Myocyte (in vitro differentiated cells): ENCODE data around the gene TRNT1. TPM values are rescaled to one million over a fixed set of nuclear protein-coding genes. Genes with fewer than 3 reads are reported as not detected.

Experiments
- DNase-seq: peaks from one replicate; pipeline ENCODE4 v3.0.0-alpha.2; 2012; ENCODE audit warnings: low read depth
- polyA plus RNA-seq: library from polyadenylated mRNA; unstranded; fragments of >200 nt; gene quantifications from one replicate; pipeline ENCODE4 v1.2.1, GENCODE V29; 2012; ENCODE audit warnings: missing spikeins
- total RNA-seq: library from RNA; depleted of rRNA; stranded (reverse); fragments of >200 nt; gene quantifications from 2 replicates; pipeline ENCODE4 v1.2.3, GENCODE V29; 2014

Gene TRNT1
- total RNA-seq, result 22.9 and 26.1 TPM in 2 replicates
- polyA plus RNA-seq, result 12.5 TPM

- DNase-seq, result peak; percentile 95
These were observed at the start of gene TRNT1 for GRCh38 chr3:3126477-3127431. TSS of gene TRNT1 (plus strand) at chr3:3126940. CDS start at chr3:3129041, 2,101 bp downstream.

DNA sequence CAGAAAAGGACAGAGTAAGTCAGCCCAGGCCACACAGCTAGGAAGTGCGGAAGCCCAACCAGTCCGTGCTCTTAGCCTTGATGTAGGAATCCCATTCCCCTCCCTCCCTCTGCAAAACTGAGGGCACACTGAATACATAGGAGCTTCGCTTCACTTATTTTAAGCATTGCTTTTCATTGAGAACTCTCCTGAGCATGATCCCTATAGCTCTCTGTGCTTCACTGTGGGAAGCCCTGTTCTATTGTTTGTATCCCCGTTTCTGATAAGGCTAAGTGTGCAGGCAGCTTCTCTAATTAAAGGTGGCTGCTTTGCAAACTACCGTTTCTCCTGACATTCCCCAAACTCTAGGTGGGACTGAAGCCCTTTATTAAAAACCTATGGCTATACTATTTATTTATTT, 46.4 kb upstream of the TRNT1 start:
- DNase-seq, result no peak

- DNase-seq, result no peak
These were observed 45.1 kb upstream of the TRNT1 start for GRCh38 chr3:3081381-3082233.

GRCh38 chr3:3082234-3082924, 44.4 kb upstream of the TRNT1 start:
- DNase-seq, result no peak

DNA sequence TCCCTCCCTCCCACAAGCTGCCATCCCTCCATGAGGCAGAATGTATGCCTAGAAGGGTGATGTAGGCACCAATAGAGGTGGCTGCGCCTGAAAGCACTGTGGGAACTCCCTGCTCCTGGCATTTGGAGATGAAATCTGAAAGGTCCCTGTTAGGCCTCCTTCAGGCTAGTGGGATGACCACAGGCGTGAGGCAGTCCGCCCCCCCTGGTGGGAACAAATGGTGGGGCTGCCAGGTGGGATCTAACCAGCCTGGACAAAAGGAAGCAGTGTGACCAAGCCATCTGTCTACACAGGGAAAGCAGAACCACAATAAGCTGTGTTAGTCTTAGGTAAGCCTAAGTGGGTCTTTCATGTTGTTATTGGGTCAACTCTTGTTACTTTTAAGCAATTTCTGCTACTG, 41.9 kb upstream of the TRNT1 start:
- no peak for DNase-seq

DNA sequence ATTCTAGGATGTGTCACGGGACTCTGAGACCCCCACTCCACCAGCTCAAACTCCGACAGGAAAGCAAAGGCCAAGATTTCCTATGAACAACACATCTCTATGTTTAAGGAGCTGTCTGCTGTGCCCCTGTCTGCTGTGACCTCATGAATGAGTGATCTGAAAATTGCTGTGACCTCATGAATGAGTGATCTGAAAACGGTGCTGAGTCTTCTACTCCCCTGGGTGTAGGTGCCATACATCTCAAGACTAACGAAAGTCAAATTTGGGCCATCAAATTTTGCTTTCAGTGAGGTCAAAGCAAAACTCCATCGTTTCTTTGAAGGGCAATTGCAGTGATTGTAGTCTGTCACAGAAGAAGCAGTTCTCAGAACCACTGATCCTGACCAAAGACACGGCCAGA, 41.0 kb upstream of the TRNT1 start:
- no peak for DNase-seq

DNA sequence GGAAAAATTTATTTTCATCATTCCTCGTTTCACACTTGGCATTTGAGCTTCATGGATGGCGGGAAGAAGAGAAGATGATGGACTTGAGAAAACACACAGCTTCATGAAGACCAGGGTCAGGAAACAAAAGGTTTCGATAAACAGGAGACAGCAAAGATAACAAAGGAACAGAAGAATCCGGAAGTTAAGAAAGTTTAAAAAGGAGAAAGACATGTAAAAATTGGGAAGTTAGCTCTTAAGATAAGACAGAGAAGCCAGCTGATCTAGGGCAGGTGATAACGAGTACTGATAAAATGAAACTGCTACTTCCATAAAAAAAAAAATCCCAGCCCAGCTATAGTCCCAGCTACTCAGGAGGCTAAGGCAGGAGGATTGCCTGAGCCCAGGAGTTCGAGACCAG, 40.5 kb upstream of the TRNT1 start:
- DNase-seq, result no peak

DNA sequence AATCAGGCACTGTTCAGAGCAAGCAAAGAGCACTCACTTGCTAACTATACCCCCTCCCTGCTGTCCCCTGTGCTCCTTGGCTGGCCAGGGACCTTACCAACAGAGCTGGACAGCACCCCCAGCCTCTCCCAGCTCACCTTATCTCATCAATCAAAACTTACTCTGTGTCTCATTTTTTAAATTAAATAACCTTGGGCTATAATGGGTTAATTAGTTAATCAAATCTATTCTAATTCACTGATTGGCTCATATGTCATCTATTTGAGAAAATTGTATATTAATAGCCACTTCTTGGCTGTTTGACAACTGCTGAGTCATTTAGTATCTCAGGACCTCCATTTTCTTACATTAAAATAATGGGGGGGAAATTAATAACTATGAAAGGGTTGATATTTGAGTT, 39.5 kb upstream of the TRNT1 start:
- no peak for DNase-seq

DNA sequence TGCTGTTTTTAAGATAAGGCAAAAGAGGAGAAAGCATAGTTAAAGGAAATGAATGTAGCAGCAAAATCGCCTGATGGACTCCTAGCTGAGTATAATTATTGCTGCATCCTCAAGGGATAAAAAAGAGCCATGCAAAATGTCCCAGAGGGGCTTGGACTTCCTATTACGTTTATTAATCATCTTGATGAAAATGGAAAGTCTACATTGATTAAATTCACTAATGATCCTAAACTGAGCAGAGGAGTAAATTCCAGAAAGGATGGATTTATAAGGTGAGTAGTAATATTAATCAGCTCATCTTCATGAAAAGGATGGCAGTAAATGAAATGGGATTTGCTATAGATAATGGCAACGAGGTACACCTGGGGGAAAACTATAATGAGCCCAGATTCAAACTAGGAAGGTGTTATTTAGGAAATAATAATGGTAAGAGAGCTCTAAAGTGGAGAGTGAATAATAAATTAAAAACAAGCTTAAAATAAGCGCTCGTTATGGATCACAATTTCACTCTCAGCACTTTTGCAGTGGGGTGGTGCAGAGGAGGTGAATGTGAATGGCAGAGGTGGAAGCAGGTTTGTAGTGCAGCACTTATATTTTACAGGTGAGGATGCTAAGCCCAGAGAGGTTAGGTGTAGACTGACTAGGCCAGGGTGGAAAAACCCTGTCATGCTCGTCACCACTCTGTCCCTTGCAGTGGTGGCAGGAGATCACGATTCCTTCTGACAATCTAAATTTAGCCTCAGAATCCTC, 38.8 kb upstream of the TRNT1 start:
- DNase-seq, result no peak

DNA sequence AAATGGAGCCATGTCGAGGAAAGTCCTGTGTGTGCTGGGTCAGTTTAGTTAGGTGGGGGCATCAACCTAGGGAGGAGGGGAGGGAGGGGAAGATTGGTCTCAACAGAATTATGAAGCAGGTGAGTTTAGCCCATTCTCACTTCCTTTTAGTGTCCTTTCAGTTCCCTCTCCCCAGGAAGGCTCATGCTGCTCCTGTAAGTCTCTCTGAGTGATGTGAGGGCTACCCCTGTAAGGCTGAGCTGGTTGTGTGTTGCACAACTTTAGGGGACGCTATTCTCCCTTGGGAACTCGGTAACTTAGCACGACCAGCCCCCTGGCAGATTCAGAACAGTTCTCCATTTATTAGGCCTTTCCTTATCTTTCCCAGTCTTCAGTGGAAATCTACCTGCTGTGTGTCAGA, 37.7 kb upstream of the TRNT1 start:
- no peak for DNase-seq

DNA sequence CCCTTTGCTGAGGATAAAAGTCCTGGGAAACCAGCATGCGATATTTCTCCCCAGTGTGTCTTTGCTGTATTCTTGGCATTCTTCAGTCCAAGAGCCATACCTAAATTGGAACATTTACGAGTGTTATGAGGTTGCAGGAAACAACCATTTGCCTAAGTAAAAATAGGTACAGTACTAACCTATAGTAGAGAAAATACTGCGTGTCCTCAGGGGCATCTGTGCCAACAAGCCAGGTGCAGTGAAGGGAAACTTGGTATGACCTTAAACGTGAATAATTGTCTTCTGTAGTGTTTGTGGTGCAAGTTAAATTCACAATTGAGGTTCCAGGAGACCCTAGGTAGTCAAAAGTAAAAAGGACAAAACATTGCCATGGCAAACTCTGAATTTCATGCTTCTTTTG, 28.8 kb upstream of the TRNT1 start:
- no peak for DNase-seq

- no peak for DNase-seq
These were observed 24.9 kb upstream of the TRNT1 start for GRCh38 chr3:3101660-3102458.

- no peak for DNase-seq
These were observed 24.0 kb upstream of the TRNT1 start for GRCh38 chr3:3102751-3103150.

DNA sequence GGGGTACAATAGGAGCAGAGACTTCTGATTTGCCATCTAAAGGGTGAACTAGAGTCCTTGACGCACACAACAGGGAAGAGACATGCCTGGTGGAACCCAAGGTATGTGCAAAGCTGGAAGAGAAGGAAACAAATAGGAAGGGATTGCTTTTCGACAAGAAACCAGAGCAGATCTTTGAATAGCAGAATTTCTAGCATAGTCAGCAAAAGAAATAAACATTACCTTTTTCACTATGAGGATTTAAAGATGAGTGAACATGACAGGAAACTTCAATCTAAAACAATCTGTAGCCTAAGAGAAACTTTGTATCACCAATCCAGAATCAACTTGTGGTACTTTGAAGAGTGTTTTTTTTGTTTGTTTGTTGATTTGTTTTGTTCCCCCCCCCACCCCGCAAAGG, 21.5 kb upstream of the TRNT1 start:
- DNase-seq, result no peak

- DNase-seq, result no peak
These were observed 20.9 kb upstream of the TRNT1 start for GRCh38 chr3:3105815-3106214.

- DNase-seq, result no peak
These were observed 19.6 kb upstream of the TRNT1 start for GRCh38 chr3:3107181-3107580.

- no peak for DNase-seq
These were observed 18.9 kb upstream of the TRNT1 start for GRCh38 chr3:3107858-3108257.

- DNase-seq, result no peak
These were observed 17.1 kb upstream of the TRNT1 start for GRCh38 chr3:3109407-3110298.

- DNase-seq, result peak; percentile 6
These were observed 16.5 kb upstream of the TRNT1 start, which contains the start of gene IL5RA for GRCh38 chr3:3110299-3110630. TSS of gene IL5RA (minus strand) at chr3:3110374. CDS start at chr3:3104984, 5,390 bp downstream.
